GM23338 (cell line): ENCODE results near the gene TSPAN13. TPM values are rescaled to one million over a fixed set of nuclear protein-coding genes. Genes with fewer than 3 reads are reported as not detected.

Experiments
- ATAC-seq: fragments of 200-7000 bp; cut with Tn5 transposase; 3 replicates; pipeline ENCODE4 v1.9.1; 2020
- DNase-seq: peaks from one replicate; pipeline ENCODE4 v3.0.0-alpha.2; 2015; ENCODE audit warnings: low spot score
- H2AFZ ChIP-seq: fragments of 200-600 bp; sonication (generic); 2 replicates; pipeline ENCODE4 v1.8.0; 2016; ENCODE audit warnings: antibody characterized with exemption, mild to moderate bottlenecking, moderate library complexity
- H3F3A ChIP-seq: fragments of 200-600 bp; sonication (generic); replicated peaks from 2 replicates; pipeline ENCODE4 v1.8.0; 2017; ENCODE audit warnings: antibody characterized with exemption, mixed run types, low read depth
- H3K27ac ChIP-seq: fragments of 200-600 bp; sonication (generic); 2 replicates; pipeline ENCODE4 v1.6.1; 2016; ENCODE audit warnings: low read depth
- H3K27me3 ChIP-seq: fragments of 200-600 bp; sonication (generic); 2 replicates; pipeline ENCODE4 v1.8.0; 2016; ENCODE audit warnings: mild to moderate bottlenecking, mixed run types, moderate library complexity; ENCODE audit not compliant: insufficient read depth
- H3K36me3 ChIP-seq: fragments of 200-600 bp; sonication (generic); 2 replicates; pipeline ENCODE4 v1.8.0; 2016; ENCODE audit warnings: mild to moderate bottlenecking; ENCODE audit not compliant: insufficient read depth
- H3K4me1 ChIP-seq: fragments of 200-600 bp; sonication (generic); 2 replicates; pipeline ENCODE4 v1.8.0; 2016; ENCODE audit warnings: mild to moderate bottlenecking, moderate library complexity; ENCODE audit not compliant: insufficient read depth
- H3K4me2 ChIP-seq: fragments of 200-600 bp; sonication (generic); 2 replicates; pipeline ENCODE4 v1.7.1; 2017; ENCODE audit warnings: mixed run types
- H3K4me3 ChIP-seq: fragments of 200-600 bp; sonication (generic); 2 replicates; pipeline ENCODE4 v1.6.1; 2016; ENCODE audit warnings: mixed run types
- H3K79me2 ChIP-seq: fragments of 200-600 bp; sonication (generic); replicated peaks from 2 replicates; pipeline ENCODE4 v1.8.0; 2017; ENCODE audit warnings: mild to moderate bottlenecking; ENCODE audit not compliant: insufficient read depth
- H3K9me2 ChIP-seq: fragments of 200-600 bp; sonication (generic); 2 replicates; pipeline ENCODE4 v1.8.0; 2017; ENCODE audit not compliant: insufficient read depth
- H4K20me1 ChIP-seq: fragments of 200-600 bp; sonication (generic); replicated peaks from 2 replicates; pipeline ENCODE4 v1.8.0; 2017; ENCODE audit warnings: mild to moderate bottlenecking; ENCODE audit not compliant: insufficient read depth
- H3K27ac Mint-ChIP-seq: 2 replicates; pipeline ENCODE4 v1.8.0; 2020; ENCODE audit warnings: inconsistent platforms, mild to moderate bottlenecking, moderate library complexity, mixed read lengths
- H3K27me3 Mint-ChIP-seq: 3 replicates; pipeline ENCODE4 v1.8.0; 2022; ENCODE audit warnings: low read depth, mild to moderate bottlenecking, moderate library complexity, mixed read lengths, inconsistent platforms; ENCODE audit not compliant: insufficient read depth, poor library complexity
- H3K36me3 Mint-ChIP-seq: 3 replicates; pipeline ENCODE4 v1.8.0; 2021; ENCODE audit warnings: low read depth, mild to moderate bottlenecking, inconsistent platforms, moderate library complexity, mixed read lengths
- H3K4me1 Mint-ChIP-seq: 3 replicates; pipeline ENCODE4 v1.8.0; 2020; ENCODE audit warnings: mild to moderate bottlenecking, inconsistent platforms, mixed read lengths
- H3K4me3 Mint-ChIP-seq: 3 replicates; pipeline ENCODE4 v1.8.0; 2021; ENCODE audit warnings: moderate library complexity, mild to moderate bottlenecking, inconsistent platforms, mixed read lengths
- H3K9me3 Mint-ChIP-seq: 3 replicates; pipeline ENCODE4 v1.8.0; 2020; ENCODE audit warnings: moderate library complexity, mild to moderate bottlenecking, inconsistent platforms, mixed read lengths
- CREB1 ChIP-seq: fragments of 250-450 bp; sonication (Bioruptor Pico); IDR thresholded peaks from 2 replicates; pipeline ENCODE4 v1.5.0; 2020; ENCODE audit warnings: low read depth, mild to moderate bottlenecking, moderate library complexity
- CTCF ChIP-seq, 2 experiments: fragments of 200-600 bp in 1 of 2; sonication (generic) in 1 of 2; conservative IDR thresholded peaks; 2 replicates each; pipeline versions ENCODE4 v1.5.1 to v1.6.1; 2016 to 2017; ENCODE audit warnings: antibody characterized with exemption in 2 of 2, low read depth in 2 of 2, mild to moderate bottlenecking in 2 of 2, moderate library complexity in 1 of 2
- JUNB ChIP-seq: IDR thresholded peaks from one replicate; pipeline ENCODE4 v1.6.1; 2016; ENCODE audit warnings: antibody characterized with exemption; ENCODE audit not compliant: unreplicated experiment
- NANOG ChIP-seq: IDR thresholded peaks from 2 replicates; pipeline ENCODE4 v1.6.1; 2016; ENCODE audit warnings: antibody characterized with exemption, borderline replicate concordance
- POLR2AphosphoS5 ChIP-seq: IDR thresholded peaks from 2 replicates; pipeline ENCODE4 v1.6.1; 2016; ENCODE audit warnings: antibody characterized with exemption, low read depth
- STAT1 ChIP-seq: IDR thresholded peaks from one replicate; pipeline ENCODE4 v1.6.1; 2016; ENCODE audit warnings: antibody characterized with exemption; ENCODE audit not compliant: unreplicated experiment
- ZNF114 ChIP-seq: fragments of 250-450 bp; sonication (Bioruptor Pico); IDR thresholded peaks from 2 replicates; pipeline ENCODE4 v1.5.0; 2020; ENCODE audit warnings: mild to moderate bottlenecking, moderate library complexity
- polyA plus RNA-seq: library from polyadenylated mRNA; unstranded; fragments of >200 nt; fragmentation: Nextera tagmentation; extraction: Ambion mirVana; gene quantifications from 2 replicates; pipeline ENCODE4 v1.2.1, GENCODE V29; 2016
- total RNA-seq: library from RNA; depleted of rRNA; stranded (reverse); fragments of >200 nt; shearing (Covaris generic); gene quantifications from 2 replicates; pipeline ENCODE4 v1.2.3, GENCODE V29; 2014

The TSPAN13 gene
- total and polyA plus RNA-seq, 2 experiments from 2014 or later: 27.6 to 40.9 TPM

DNA sequence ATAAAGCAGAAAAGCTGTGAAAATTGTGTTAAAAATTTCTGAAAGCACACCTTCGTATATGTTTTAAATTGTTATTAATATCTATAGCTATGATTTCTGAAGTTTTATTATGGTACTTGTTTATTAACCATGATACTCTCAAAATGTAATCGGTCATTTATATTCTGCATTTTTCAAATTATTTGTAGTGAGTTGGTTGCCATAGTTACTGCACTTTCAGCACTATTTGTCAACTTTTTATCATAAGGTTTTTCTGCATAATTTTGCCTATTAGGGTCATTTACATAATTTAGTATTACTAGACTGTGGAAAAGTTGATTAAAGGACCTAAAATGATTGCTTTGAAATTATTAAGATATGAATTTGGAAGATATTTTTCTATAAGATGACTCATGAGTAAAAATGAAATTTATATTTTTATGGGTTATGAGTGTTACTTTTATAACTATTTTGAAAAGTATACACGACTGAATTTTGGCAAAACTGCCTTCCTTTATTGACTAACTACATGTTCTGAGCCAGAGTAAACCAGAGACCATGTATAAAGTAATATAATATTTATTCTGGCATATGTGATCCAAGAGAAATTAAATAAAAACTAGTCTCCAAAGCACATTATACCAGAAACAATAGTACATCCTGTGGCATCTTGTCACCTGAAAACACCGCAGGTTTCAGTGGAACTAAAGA is 59.1 kb downstream of the TSPAN13 start:
- Mint-ChIP-seq H3K4me1 (peaks cover 5% of the 10 kb centered on the region; the same call in 2 of the 3 replicates), H3K4me3 (no peak overlapping the region), H3K9me3 (no peaks in the 10 kb centered on the region), H3K27ac (no peak overlapping the region), H3K27me3 (peaks cover 2% of the 10 kb centered on the region), H3K36me3 (no peaks in the 10 kb centered on the region)
- TF ChIP-seq NANOG: no peak
- TF ChIP-seq CREB1 (CRISPR knock-in tag): no peak
- no peak for TF ChIP-seq CTCF (conservative IDR thresholded peaks at IDR 0.05; ENCODE audit: low read depth in 2 of 2)
- TF ChIP-seq ZNF114 (CRISPR knock-in tag): no peak
- Histone ChIP-seq H3K36me3 (no peaks in the 10 kb centered on the region), H4K20me1 (no peaks in the 10 kb centered on the region), H2AFZ (no peak overlapping the region), H3K4me3 (no peak overlapping the region), H3K4me2 (no peak overlapping the region), H3K27me3 (no peaks in the 10 kb centered on the region), H3K27ac (no peak overlapping the region), H3K9me2 (no peaks in the 10 kb centered on the region), H3K79me2 (no peaks in the 10 kb centered on the region), H3F3A (no peaks in the 10 kb centered on the region), H3K4me1 (no peaks in the 10 kb centered on the region)
- ATAC-seq (no peak), DNase-seq (no peak)

DNA sequence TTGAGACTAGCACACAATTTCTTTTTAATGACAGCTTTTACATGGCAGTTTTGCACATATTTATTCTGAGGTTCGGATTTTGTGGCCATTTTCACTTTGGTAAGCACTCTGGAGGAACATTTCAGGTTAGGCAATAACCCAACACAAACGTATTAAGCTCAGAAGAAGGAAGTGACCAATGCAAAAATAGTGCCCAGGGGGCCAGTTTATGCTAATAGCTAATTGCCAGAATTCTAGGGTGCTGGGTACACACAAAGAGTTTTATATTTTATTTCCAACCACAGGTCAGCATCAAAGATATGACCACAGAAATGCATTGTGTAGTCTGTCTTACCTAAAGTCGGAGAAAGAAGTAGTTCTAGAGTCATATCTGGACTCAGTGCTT is 59.7 kb downstream of the TSPAN13 start:
- Histone ChIP-seq H3F3A (no peaks in the 10 kb centered on the region), H3K4me1 (no peaks in the 10 kb centered on the region), H3K36me3 (no peaks in the 10 kb centered on the region), H4K20me1 (no peaks in the 10 kb centered on the region), H3K4me2 (no peak overlapping the region), H3K79me2 (no peaks in the 10 kb centered on the region), H3K27ac (no peak overlapping the region), H3K27me3 (no peaks in the 10 kb centered on the region), H3K4me3 (no peak overlapping the region), H3K9me2 (no peaks in the 10 kb centered on the region), H2AFZ (no peak overlapping the region)
- ATAC-seq (no peak), DNase-seq (no peak)
- Mint-ChIP-seq H3K36me3 (no peaks in the 10 kb centered on the region; the same call in 2 of the 3 replicates), H3K4me1 (peaks cover 5% of the 10 kb centered on the region; the same call in 2 of the 3 replicates), H3K27ac (no peak overlapping the region), H3K4me3 (no peak overlapping the region), H3K27me3 (peaks cover 2% of the 10 kb centered on the region), H3K9me3 (no peaks in the 10 kb centered on the region)
- no peak for TF ChIP-seq NANOG
- no peak for TF ChIP-seq STAT1
- TF ChIP-seq CTCF (conservative IDR thresholded peaks at IDR 0.05; ENCODE audit: low read depth in 2 of 2): no peak
- no peak for TF ChIP-seq JUNB
- TF ChIP-seq POLR2AphosphoS5: no peak
